ENCODE results near the gene CPNE4. TPM values are rescaled to one million over a fixed set of nuclear protein-coding genes. Genes with fewer than 3 reads are reported as not detected.

The CPNE4 gene
- total RNA-seq, 1 experiment from 2014 or later = 0.29 TPM

- DNase-seq (ENCODE audit: low read depth in 1 of 2, low spot score in 2 of 2) = no peak
- Histone ChIP-seq H3K4me1 (replicated peaks) (no peaks in the 10 kb centered on the region), H3K27ac (no peak overlapping the region), H3K36me3 (no peaks in the 10 kb centered on the region), H3K9me3 (replicated peaks) (no peaks in the 10 kb centered on the region), H3K4me3 (no peak overlapping the region), H3K27me3 (replicated peaks) (no peaks in the 10 kb centered on the region)
Measured at GRCh38 chr3:131551761-131552160, 483.1 kb downstream of the CPNE4 start.

- no peak overlapping the region for H3K4me3 ChIP-seq
- H3K27me3 ChIP-seq (replicated peaks) = no peaks in the 10 kb centered on the region
- no peak for DNase-seq (ENCODE audit: low read depth in 1 of 2, low spot score in 2 of 2)
- H3K9me3 ChIP-seq (replicated peaks) = no peaks in the 10 kb centered on the region
- no peaks in the 10 kb centered on the region for H3K4me1 ChIP-seq (replicated peaks)
- no peaks in the 10 kb centered on the region for H3K36me3 ChIP-seq
- H3K27ac ChIP-seq = no peak overlapping the region
Measured at GRCh38 chr3:131550562-131551465, 484.0 kb downstream of the CPNE4 start.

GRCh38 chr3:131549340-131549739 is 485.5 kb downstream of the CPNE4 start:
- H3K36me3 ChIP-seq = no peaks in the 10 kb centered on the region
- no peaks in the 10 kb centered on the region for H3K27me3 ChIP-seq (replicated peaks)
- H3K4me1 ChIP-seq (replicated peaks) = no peaks in the 10 kb centered on the region
- H3K4me3 ChIP-seq = no peak overlapping the region
- DNase-seq (ENCODE audit: low read depth in 1 of 2, low spot score in 2 of 2) = no peak
- H3K9me3 ChIP-seq (replicated peaks) = no peaks in the 10 kb centered on the region
- H3K27ac ChIP-seq = no peak overlapping the region

- Histone ChIP-seq H3K4me1 (replicated peaks) (no peaks in the 10 kb centered on the region), H3K9me3 (replicated peaks) (no peaks in the 10 kb centered on the region), H3K27me3 (replicated peaks) (no peaks in the 10 kb centered on the region), H3K4me3 (no peak overlapping the region), H3K27ac (no peak overlapping the region), H3K36me3 (no peaks in the 10 kb centered on the region)
- DNase-seq (ENCODE audit: low read depth in 1 of 2, low spot score in 2 of 2) = no peak
Measured at GRCh38 chr3:131547585-131547984, 487.2 kb downstream of the CPNE4 start.

GRCh38 chr3:131546441-131546840 is 488.4 kb downstream of the CPNE4 start:
- Histone ChIP-seq H3K4me3 (no peak overlapping the region), H3K36me3 (no peaks in the 10 kb centered on the region), H3K27ac (no peak overlapping the region), H3K9me3 (replicated peaks) (no peaks in the 10 kb centered on the region), H3K4me1 (replicated peaks) (no peaks in the 10 kb centered on the region), H3K27me3 (replicated peaks) (no peaks in the 10 kb centered on the region)
- no peak for DNase-seq (ENCODE audit: low read depth in 1 of 2, low spot score in 2 of 2)

- H3K27me3 ChIP-seq (replicated peaks) = no peaks in the 10 kb centered on the region
- no peaks in the 10 kb centered on the region for H3K36me3 ChIP-seq
Measured at GRCh38 chr3:131544557-131544956, 490.3 kb downstream of the CPNE4 start.

GRCh38 chr3:131543714-131544113 is 491.1 kb downstream of the CPNE4 start:
- no peak for DNase-seq (ENCODE audit: low read depth in 1 of 2, low spot score in 2 of 2)
- Histone ChIP-seq H3K27me3 (replicated peaks) (no peaks in the 10 kb centered on the region), H3K27ac (no peak overlapping the region), H3K4me3 (no peak overlapping the region), H3K9me3 (replicated peaks) (no peaks in the 10 kb centered on the region), H3K36me3 (no peaks in the 10 kb centered on the region), H3K4me1 (replicated peaks) (no peaks in the 10 kb centered on the region)

More at GRCh38 chr3:131544557-131544956, 490.3 kb downstream of the CPNE4 start:
- Histone ChIP-seq H3K4me3 (no peak overlapping the region), H3K9me3 (replicated peaks) (no peaks in the 10 kb centered on the region), H3K4me1 (replicated peaks) (no peaks in the 10 kb centered on the region), H3K27ac (no peak overlapping the region)
- DNase-seq (ENCODE audit: low read depth in 1 of 2, low spot score in 2 of 2) = no peak

GRCh38 chr3:131541288-131541687 is 493.5 kb downstream of the CPNE4 start:
- no peak overlapping the region for H3K27ac ChIP-seq
- H3K4me1 ChIP-seq (replicated peaks) = no peaks in the 10 kb centered on the region
- H3K36me3 ChIP-seq = no peaks in the 10 kb centered on the region
- no peaks in the 10 kb centered on the region for H3K9me3 ChIP-seq (replicated peaks)
- DNase-seq (ENCODE audit: low read depth in 1 of 2, low spot score in 2 of 2) = no peak
- no peak overlapping the region for H3K4me3 ChIP-seq
- H3K27me3 ChIP-seq (replicated peaks) = no peaks in the 10 kb centered on the region

- Histone ChIP-seq H3K9me3 (replicated peaks) (no peaks in the 10 kb centered on the region), H3K27me3 (replicated peaks) (no peaks in the 10 kb centered on the region), H3K27ac (no peak overlapping the region), H3K4me3 (no peak overlapping the region), H3K36me3 (no peaks in the 10 kb centered on the region), H3K4me1 (replicated peaks) (no peaks in the 10 kb centered on the region)
- DNase-seq (ENCODE audit: low read depth in 1 of 2, low spot score in 2 of 2) = no peak
Measured at GRCh38 chr3:131540821-131541220, 494.0 kb downstream of the CPNE4 start.

GRCh38 chr3:131540143-131540542 is 494.7 kb downstream of the CPNE4 start:
- Histone ChIP-seq H3K27me3 (replicated peaks) (no peaks in the 10 kb centered on the region), H3K36me3 (no peaks in the 10 kb centered on the region), H3K4me1 (replicated peaks) (no peaks in the 10 kb centered on the region), H3K9me3 (replicated peaks) (no peaks in the 10 kb centered on the region), H3K27ac (no peak overlapping the region), H3K4me3 (no peak overlapping the region)
- no peak for DNase-seq (ENCODE audit: low read depth in 1 of 2, low spot score in 2 of 2)

- no peak overlapping the region for H3K27ac ChIP-seq
- H3K36me3 ChIP-seq = no peaks in the 10 kb centered on the region
- H3K27me3 ChIP-seq (replicated peaks) = no peaks in the 10 kb centered on the region
- no peak for DNase-seq (ENCODE audit: low read depth in 1 of 2, low spot score in 2 of 2)
- H3K9me3 ChIP-seq (replicated peaks) = no peaks in the 10 kb centered on the region
- no peak overlapping the region for H3K4me3 ChIP-seq
- H3K4me1 ChIP-seq (replicated peaks) = no peaks in the 10 kb centered on the region
Measured at GRCh38 chr3:131538968-131539367, 495.8 kb downstream of the CPNE4 start.

- no peak for DNase-seq (ENCODE audit: low read depth in 1 of 2, low spot score in 2 of 2)
- Histone ChIP-seq H3K4me1 (replicated peaks) (no peaks in the 10 kb centered on the region), H3K27ac (no peak overlapping the region), H3K9me3 (replicated peaks) (no peaks in the 10 kb centered on the region), H3K36me3 (no peaks in the 10 kb centered on the region), H3K4me3 (no peak overlapping the region), H3K27me3 (replicated peaks) (no peaks in the 10 kb centered on the region)
Measured at GRCh38 chr3:131537531-131537930, 497.3 kb downstream of the CPNE4 start.

GRCh38 chr3:131535596-131535995 is 499.2 kb downstream of the CPNE4 start:
- Histone ChIP-seq H3K4me1 (replicated peaks) (no peaks in the 10 kb centered on the region), H3K27me3 (replicated peaks) (no peaks in the 10 kb centered on the region), H3K9me3 (replicated peaks) (no peaks in the 10 kb centered on the region), H3K4me3 (no peak overlapping the region), H3K36me3 (no peaks in the 10 kb centered on the region), H3K27ac (no peak overlapping the region)
- no peak for DNase-seq (ENCODE audit: low read depth in 1 of 2, low spot score in 2 of 2)

GRCh38 chr3:131535131-131535530 is 499.7 kb downstream of the CPNE4 start:
- Histone ChIP-seq H3K4me3 (no peak overlapping the region), H3K4me1 (replicated peaks) (no peaks in the 10 kb centered on the region), H3K9me3 (replicated peaks) (no peaks in the 10 kb centered on the region), H3K27ac (no peak overlapping the region), H3K27me3 (replicated peaks) (no peaks in the 10 kb centered on the region), H3K36me3 (no peaks in the 10 kb centered on the region)
- DNase-seq (ENCODE audit: low read depth in 1 of 2, low spot score in 2 of 2) = no peak

- Histone ChIP-seq H3K36me3 (no peaks in the 10 kb centered on the region), H3K4me3 (no peak overlapping the region), H3K27ac (no peak overlapping the region), H3K4me1 (replicated peaks) (no peaks in the 10 kb centered on the region), H3K9me3 (replicated peaks) (no peaks in the 10 kb centered on the region), H3K27me3 (replicated peaks) (no peaks in the 10 kb centered on the region)
- no peak for DNase-seq (ENCODE audit: low read depth in 1 of 2, low spot score in 2 of 2)
Measured at GRCh38 chr3:131532645-131533044, 502.2 kb downstream of the CPNE4 start.
